PC-9 (cell line): Measurements from ENCODE around the gene IGF2R.

Experiments
- EZH2 ChIP-seq: fragments of 200-600 bp; sonication (generic); IDR thresholded peaks from 2 replicates; pipeline ENCODE4 v1.8.0; 2017; ENCODE audit warnings: antibody characterized with exemption, low read depth
- TF ChIP-seq, protein P1 (sequence below): fragments of 200-600 bp; sonication (generic); conservative IDR thresholded peaks from 2 replicates; pipeline ENCODE4 v1.6.1; 2017; ENCODE audit warnings: mixed run types, antibody characterized with exemption, mild to moderate bottlenecking, moderate library complexity

DNA sequence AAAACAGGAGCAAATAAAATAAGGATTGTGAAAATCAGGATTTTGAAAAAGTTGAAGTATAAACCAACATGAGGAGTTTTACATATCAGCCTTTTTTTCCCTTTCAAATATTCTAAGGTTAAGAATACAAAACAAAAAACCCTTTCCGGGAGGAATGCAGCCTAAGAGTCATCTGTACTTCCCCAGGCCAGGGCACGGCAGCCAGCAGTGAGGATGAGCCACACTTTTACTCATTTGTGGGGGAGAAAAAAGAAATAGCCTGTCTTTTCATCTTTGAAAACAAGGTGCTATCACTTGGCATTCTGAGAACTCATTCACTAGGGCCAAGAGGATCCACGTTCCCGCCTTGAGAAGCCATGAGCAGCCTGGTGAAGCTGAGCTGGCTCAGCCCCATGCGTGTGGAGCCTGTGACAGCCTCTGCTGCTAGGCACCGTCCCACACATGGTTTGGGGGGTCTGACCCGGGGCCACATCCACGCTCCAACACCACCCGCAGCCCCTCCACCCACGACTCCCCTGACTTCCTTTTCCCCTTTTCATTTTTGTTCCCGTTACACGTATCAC, 164.0 kb downstream of the IGF2R start:
- TF ChIP-seq, protein P1, sequence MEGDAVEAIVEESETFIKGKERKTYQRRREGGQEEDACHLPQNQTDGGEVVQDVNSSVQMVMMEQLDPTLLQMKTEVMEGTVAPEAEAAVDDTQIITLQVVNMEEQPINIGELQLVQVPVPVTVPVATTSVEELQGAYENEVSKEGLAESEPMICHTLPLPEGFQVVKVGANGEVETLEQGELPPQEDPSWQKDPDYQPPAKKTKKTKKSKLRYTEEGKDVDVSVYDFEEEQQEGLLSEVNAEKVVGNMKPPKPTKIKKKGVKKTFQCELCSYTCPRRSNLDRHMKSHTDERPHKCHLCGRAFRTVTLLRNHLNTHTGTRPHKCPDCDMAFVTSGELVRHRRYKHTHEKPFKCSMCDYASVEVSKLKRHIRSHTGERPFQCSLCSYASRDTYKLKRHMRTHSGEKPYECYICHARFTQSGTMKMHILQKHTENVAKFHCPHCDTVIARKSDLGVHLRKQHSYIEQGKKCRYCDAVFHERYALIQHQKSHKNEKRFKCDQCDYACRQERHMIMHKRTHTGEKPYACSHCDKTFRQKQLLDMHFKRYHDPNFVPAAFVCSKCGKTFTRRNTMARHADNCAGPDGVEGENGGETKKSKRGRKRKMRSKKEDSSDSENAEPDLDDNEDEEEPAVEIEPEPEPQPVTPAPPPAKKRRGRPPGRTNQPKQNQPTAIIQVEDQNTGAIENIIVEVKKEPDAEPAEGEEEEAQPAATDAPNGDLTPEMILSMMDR, result no peak
- TF ChIP-seq EZH2, result no peak
